Measurements from ENCODE around the gene PBXIP1. TPM values are rescaled to one million over a fixed set of nuclear protein-coding genes. Genes with fewer than 3 reads are reported as not detected.

Gene PBXIP1
- total RNA-seq, 1 donor from 2014 or later = 43.5 TPM

GRCh38 chr1:154959426-154959780, 3.5 kb upstream of the PBXIP1 start:
- no peak for DNase-seq (ENCODE audit: low spot score)

GRCh38 chr1:154958681-154959425, 3.0 kb upstream of the PBXIP1 start:
- no peak for DNase-seq (ENCODE audit: low spot score)

GRCh38 chr1:154958036-154958435, 2.1 kb upstream of the PBXIP1 start:
- no peak for DNase-seq (ENCODE audit: low spot score)

GRCh38 chr1:154957091-154957657, 1.3 kb upstream of the PBXIP1 start:
- no peak for DNase-seq (ENCODE audit: low spot score)

GRCh38 chr1:154956544-154956941, 644 bp upstream of the PBXIP1 start:
- DNase-seq (ENCODE audit: low spot score) = no peak

GRCh38 chr1:154955039-154955717, 721 bp downstream of the PBXIP1 start:
- DNase-seq (ENCODE audit: low spot score) = no peak

DNA sequence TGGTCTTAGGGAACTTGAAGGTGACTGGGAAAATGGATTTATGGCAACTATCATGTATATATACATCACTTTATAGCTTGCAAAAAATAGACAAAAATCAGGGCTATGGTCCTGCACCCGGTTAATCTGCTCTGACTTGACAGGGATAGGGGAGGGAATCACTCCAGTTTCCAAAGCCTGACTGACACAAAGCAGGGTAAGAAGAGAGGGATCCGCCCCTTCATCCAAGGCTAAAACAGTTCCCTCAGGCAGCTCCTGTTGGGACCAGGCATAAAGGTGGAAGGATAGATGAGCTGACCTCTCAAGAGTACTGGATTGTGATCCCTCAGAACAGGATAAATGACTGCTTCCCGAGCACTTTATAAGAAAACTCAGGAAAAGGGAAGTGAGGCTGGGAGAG, 1.4 kb downstream of the PBXIP1 start:
- no peak for DNase-seq (ENCODE audit: low spot score)

DNA sequence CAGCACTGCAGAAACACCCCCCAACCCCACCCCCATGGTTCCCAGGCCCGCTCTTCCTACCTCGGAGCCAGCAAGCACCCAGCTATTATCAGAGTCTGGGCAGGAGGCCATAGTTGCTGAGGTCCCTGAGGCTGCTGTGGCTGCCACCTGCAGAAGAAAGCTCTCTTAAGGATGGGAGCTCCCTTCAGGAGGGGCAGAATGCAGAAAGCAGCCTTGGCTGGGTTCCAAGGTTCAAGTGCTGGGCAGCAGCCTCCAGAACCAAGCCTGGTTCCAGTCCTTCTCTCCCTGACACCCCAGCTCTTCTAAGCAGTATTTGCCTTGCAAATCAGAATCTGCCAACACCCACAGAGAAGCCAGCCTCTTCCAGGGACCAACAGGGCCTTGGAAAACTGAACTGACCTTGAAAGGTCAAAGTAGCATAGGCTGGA, 2.3 kb downstream of the PBXIP1 start:
- DNase-seq (ENCODE audit: low spot score) = no peak

DNA sequence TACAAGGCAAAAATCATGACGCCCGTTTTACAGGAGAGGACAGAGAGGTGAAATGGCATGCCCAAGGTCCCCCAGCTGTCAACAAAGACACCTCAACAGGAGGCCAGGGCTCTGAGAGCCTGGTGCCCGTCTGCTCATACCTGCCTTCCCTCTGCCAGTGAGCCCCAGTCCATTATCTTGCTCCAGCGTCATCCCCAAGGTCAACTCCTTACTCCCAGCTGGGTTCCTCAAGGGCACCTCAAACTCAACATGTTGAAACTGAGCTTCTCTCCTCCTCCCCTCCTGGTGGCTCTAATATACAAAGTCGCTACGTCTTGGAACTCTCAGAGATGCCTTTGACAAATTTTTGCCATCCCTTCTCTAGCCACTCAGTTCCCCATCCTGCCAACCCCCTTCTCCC, 3.2 kb downstream of the PBXIP1 start:
- no peak for DNase-seq (ENCODE audit: low spot score)

DNA sequence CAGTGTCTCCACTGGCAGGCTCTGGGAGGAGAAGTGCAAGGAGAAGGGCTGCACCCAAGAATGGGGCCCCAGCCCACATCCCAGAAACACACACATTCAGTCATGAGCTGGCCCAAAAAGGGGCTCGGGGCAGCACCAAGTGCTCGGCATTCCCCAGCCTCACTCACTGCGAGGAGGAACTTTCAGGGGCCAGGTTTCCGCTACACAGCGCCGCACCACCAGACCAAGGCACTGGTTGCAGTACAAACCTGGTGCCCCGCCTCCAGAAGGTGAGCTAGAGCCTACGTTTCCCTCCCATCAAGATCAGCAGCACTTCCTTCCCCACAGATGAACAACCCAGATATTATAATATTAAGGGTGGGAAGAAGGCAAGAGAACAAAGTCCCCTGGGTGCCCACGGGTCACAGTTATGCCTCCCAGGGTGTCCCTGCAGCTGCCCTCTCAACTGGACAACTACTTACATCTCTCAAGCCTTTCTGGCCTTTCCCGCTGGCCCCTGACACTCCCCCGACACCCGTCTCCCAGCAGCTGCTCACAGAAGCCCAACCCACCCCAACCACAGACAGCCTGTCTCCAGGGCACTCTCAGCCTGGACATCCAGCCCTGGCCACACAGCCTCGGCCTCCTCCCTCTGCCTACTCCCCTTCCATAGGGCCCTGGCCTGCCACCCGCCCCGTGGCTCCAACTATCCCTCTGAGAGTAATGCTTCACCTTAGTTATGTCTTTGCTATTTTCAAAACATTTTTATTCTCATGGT, 3.8 kb downstream of the PBXIP1 start:
- no peak for DNase-seq (ENCODE audit: low spot score)

DNA sequence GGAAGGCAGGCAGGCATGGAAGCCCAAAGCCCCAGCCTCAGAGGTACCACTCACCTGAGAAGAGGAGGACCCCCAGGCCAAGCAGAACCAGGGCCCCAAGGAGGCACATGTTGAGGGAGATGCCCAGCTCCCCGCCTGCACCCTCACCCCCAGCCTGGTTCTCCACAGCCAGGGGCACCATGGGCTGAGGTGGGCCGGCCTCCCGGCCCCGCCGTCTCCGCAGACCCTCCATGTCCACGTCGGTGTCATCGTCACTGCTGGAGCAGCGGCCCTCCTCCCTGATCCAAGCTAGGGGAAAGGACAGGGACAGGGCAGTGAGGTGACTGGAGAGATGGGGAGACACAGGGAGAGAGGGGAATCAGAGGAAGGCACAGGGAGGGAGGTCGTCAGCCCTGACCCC, 7.8 kb downstream of the PBXIP1 start:
- no peak for DNase-seq (ENCODE audit: low spot score)

- no peak for DNase-seq (ENCODE audit: low spot score)
These were observed 9.7 kb downstream of the PBXIP1 start for GRCh38 chr1:154945962-154946850.

- no peak for DNase-seq (ENCODE audit: low spot score)
These were observed 10.5 kb downstream of the PBXIP1 start for GRCh38 chr1:154945160-154945961.

DNA sequence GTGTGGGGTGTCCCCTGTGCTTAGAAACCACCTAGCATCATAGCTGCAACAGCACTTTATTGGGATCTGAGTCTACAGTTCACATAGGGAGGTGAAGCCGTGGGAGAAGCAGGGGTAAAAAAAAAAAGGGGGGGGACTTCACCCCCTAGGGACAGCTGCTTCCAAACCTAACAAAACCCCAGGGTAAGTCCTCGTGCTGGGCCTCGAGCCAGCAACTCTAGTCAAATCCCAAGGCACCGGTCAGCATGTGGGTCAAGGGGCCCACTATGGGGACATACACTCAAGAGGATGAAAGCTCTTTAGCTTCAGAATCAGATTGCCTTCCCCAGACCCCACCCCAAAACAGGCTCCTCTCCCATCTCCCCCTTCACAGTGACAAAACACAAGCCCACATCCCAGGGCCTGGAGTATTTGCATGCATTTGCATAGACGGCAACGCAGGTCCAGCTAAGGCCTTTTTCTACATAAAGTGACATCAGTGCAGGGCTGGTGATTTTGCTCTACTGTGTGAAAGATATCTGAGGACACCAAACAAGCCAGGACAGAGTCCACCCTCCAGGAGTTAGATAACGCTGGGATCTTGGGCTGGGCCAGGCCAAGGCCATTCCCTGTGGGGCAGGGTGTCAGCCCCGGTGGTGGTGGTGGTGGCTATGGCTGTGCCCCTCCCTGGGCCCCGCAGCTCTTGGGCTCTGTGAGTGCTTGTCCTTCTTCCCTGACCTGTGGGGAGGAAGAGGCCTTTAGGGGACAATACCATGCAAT, 11.3 kb downstream of the PBXIP1 start:
- no peak for DNase-seq (ENCODE audit: low spot score)

DNA sequence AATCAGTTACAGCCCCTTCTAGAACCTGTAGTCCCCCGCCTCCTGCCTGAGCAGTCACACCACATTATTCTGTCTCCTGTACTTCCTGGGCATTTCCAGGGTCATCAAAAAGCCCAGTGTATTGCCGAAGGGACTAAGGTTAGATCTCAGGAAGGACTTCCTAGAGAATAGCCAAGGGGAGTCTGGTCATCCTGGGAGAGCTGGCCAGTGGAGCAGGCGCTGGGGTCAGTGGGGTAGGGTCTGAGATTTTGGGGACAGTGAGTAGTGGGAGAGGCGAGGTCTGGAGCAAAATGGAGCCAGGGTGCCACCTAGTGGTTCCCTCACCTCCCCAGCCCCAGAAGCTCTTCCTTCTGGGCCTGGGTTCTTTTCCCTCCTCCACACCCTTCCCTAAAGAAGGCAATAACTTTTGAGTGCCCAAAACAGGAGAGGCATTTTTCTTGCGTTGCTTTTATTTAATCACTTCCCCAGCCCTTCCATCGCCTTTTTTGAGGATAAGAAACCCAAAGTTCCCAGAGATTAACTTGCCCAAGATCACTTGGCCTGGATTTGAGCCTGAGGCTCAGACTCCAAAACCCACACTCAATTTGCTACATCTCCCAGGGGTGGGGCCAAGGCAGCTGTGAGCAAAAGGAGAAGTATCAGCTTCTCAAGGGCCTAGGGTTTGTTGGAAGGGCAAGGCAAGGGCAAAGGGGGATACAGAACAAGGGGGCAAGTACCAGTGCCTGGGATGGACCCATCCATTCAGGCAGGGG, 12.1 kb downstream of the PBXIP1 start:
- DNase-seq (ENCODE audit: low spot score) = no peak

- DNase-seq (ENCODE audit: low spot score) = no peak
These were observed 14.4 kb downstream of the PBXIP1 start for GRCh38 chr1:154941333-154942013.

GRCh38 chr1:154940651-154941194, 15.2 kb downstream of the PBXIP1 start:
- DNase-seq (ENCODE audit: low spot score) = no peak

GRCh38 chr1:154940213-154940560, 15.7 kb downstream of the PBXIP1 start:
- no peak for DNase-seq (ENCODE audit: low spot score)

All from mesenteric fat pad (tissue), 1 donor.